Epidermal melanocyte (primary cell): ENCODE results near the gene TADA3.
"Not testable (repeated sequence)": the region's sequence is repeated elsewhere in the genome, so short reads cannot be mapped to it uniquely, and the experiment has no call there.

ENCODE experiments used
- DNase-seq: peaks from one replicate; pipeline ENCODE4 v3.0.0; 2011; ENCODE audit warnings: low spot score; ENCODE audit not compliant: insufficient read length

TADA3 gene

DNA sequence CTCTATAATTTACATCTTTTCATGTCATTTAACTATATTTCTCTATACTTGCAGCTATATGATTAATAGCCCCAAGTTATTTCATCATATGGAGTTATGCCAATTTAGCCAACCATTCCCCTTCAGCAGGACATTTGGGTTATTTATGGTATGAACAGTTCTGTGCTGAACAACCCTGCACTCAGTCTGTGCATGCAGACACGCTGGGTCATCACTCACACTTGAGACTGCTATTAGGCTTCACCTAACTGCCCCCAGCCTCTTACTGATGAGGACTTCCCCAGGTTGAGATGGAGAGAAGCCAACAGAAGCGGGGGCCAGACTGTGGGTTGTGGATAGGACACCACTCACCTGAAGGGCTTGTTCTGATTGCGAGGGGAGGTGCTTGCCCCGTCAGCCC is 7.3 kb downstream of the TADA3 start:
- no peak for DNase-seq

GRCh38 chr3:9783954-9784353 is 8.3 kb downstream of the TADA3 start:
- DNase-seq, result no peak

- no peak for DNase-seq
Observed at GRCh38 chr3:9782770-9783169, 9.5 kb downstream of the TADA3 start.

DNA sequence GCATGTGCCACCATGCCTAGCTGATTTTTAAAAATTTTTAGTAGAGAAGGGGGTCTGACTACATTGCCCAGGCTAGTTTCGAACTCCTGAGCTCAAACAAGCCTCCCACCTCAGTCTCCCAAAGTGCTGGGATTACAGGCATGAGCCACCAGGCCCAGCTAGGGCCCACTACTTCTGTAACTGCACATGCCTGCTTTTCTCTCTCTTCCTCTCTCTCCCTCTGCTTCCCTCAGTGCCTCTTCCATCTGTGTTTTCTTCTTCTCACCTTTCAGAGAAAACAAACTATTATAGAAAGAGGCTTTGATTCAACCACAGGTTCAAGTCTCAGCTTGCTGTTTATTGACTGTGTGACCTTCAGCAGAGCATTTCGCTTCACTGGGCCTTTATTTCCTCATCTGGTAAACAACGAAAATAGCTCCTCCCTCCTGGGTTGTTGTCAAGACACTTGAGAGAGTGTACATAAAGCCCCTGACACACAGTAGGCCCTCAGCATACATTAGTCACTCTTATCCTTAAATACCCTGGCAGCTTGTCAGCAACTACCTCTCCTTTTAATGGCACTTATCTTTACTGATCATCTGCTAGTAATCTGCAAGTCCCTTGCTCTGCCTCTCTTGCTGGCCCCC is 10.2 kb downstream of the TADA3 start:
- DNase-seq, result no peak

GRCh38 chr3:9781551-9781950 is 10.7 kb downstream of the TADA3 start:
- no peak for DNase-seq

DNA sequence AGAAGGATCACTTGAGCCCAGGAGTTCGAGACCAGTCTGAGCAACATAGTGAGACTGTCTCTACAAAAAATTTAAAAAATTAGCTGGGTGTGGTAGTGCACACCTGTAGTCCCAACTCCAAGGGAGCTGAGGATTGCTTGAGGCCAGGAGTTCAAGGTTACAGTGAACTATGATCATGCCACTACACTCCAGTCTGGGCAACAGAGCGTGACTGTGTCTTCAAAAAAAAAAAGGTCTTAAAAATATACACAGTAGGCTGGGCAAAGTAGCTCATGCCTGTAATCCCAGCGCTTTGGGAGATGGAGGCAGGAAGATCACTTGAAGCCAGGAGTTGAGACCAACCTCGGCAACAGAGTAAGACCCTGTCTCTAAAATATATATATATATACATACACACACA is 11.4 kb downstream of the TADA3 start:
- no peak for DNase-seq

- no peak for DNase-seq
Observed at GRCh38 chr3:9780458-9780812, 11.8 kb downstream of the TADA3 start.

DNA sequence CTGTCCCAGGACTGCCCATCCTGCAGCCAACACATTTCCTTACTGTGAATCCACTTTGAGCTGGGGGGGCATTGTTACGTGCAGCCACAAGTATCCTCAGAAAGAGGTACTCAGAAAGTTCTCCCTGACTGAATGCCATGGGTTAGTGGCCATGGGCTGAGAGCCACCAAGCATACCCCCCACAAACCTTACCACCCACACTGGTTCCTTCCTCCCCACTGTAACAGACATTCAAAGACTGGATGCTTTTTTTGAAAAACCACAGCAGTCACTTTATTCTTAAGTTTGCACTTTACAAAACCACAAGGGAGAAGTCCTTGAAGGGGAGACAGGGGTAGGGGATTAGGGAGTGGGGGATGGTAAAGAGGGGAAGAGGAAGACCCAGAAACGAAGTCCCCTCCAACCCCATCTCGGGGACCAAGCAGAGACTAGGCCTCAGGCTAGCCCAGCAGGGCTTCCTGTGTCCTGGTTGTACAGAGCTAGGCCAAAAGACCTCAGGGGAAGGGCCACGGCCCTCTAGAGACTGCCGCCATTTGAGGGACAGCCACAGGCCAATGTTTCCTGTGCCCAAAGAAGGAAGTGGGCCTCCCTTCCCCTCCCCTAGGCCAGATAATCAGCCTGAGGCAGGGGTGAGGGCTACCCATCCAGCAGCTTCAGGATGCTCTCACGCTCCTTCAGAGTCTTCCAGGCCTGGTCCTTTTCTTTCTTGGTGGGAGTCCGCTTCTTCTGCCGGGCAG is 12.4 kb downstream of the TADA3 start:
- DNase-seq, result no peak

- DNase-seq, result no peak
Observed at GRCh38 chr3:9779075-9779593, 13.1 kb downstream of the TADA3 start.

GRCh38 chr3:9778143-9779074 is 13.9 kb downstream of the TADA3 start:
- DNase-seq, result no peak

- no peak for DNase-seq
Observed at GRCh38 chr3:9777694-9778021, 14.6 kb downstream of the TADA3 start.

DNA sequence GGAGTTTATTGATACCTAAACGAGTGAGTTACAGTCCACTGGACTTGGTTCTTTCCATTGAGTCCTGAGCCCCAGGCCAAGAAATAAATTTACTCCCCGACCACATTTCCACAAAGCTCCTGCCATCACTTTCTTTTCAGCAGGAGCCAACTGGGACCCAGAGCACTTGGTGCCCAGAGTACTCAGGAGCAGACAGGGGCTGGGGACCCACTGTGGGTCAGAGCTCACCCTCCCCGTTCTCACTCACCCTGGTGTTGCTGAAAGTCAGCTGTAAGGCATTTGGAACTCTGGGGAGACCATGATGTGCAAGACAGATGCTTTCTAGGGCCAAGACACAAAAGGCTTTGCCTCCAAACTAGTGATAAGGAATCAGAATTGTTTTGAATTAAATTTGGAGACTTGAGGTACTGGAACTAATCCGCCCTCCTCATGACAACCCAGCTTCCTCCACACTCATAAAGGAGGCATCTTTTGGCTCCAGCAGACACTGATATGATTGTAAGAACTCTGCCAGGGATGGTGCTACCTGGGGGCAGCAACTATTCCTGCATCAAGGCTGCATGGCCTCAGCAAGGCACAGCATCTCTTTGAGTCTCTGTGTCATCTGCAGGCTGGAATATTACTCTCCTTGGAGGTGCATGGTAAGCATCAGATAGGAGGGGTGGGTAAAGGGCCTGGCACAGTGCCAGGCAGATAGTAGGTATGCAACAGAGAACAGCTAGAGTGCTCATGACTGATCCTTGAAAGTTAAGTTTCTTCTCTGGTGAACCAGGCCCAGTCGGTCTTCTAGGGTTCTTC is 15.2 kb downstream of the TADA3 start:
- no peak for DNase-seq

GRCh38 chr3:9771007-9771406 is 21.3 kb downstream of the TADA3 start:
- not testable (repeated sequence) for DNase-seq

GRCh38 chr3:9770276-9770812 is 21.9 kb downstream of the TADA3 start:
- no peak for DNase-seq

DNA sequence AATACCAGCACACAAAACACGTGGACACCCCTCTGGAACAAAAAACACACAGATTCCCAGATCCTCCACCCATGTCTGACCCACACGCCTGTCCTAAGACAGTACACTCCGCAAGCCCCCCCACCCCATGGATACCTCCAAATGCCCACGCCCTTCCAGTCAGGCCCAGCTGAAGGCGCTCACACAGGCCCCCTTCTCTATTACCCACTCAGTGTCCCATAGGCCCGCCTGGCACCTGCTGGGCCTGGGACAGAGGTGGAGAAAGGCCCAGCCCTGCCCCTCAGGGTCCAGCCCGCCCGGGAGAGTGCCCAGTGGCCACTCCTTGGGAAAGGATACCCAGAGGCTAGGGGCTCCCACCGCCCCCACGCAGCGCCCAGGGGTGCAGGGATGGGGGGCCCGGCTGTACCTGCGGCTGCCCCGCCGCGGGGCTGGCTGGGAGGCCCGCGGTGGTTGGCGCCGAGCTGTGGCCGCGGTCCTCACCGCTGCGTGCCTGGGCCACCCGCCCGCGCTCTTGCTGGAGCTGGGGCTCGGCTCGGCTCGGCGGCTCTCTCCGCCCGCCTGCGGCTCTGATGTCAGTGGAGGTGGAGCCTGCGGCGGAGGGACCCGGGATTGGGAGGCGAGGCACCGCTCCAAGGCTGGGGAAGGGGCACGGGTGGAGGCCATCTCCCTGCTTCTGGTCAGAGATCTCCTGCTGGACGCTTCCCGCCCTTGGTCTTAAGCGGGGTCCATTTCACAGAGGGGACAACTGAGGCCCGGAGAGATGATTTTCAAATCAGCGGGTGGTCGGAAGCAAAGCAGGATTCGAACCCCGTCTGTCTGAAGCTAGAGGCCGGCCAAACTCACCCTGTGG is 22.6 kb downstream of the TADA3 start, which contains the start of gene CAMK1:
CAMK1 (minus strand) TSS at position 522 of the 850 bp plus-strand sequence. CDS start 2,198 bp downstream, outside the sequence.
- DNase-seq, result peak; percentile 77

- no peak for DNase-seq
Observed at GRCh38 chr3:9769012-9769411, 23.3 kb downstream of the TADA3 start.

- DNase-seq, result no peak
Observed at GRCh38 chr3:9768141-9768775, 24.0 kb downstream of the TADA3 start.

DNA sequence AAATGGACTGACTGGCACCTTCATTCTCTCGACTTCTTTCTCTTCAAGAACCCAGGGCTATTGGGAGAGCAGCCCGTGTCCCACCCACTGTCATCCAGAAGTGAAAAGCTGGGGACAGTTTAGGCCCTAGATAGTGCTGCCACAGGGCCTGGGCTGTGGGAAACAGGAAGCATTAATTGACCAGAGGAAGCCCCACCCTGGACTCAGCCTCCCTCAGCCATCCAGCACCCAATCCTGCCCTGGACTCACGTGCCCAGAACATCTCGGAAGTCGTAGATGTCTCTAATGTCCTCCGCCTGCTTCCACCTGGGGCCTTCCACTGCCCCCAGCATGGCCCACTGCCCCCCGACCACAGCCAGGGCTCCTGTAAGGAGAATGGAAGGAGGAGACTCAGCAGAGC is 24.9 kb downstream of the TADA3 start:
- no peak for DNase-seq

GRCh38 chr3:9765865-9766264 is 26.4 kb downstream of the TADA3 start:
- no peak for DNase-seq
